D341Med (cell line): ENCODE results near the gene RREB1.

Source experiments
- DNase-seq: peaks from one replicate; pipeline ENCODE4 v3.0.0; 2012; ENCODE audit warnings: low spot score

Gene RREB1

GRCh38 chr6:7088076-7088742 lies 19.6 kb upstream of the RREB1 start:
- DNase-seq, result no peak

GRCh38 chr6:7098993-7099392 lies 8.8 kb upstream of the RREB1 start:
- no peak for DNase-seq

GRCh38 chr6:7100072-7100752 lies 7.5 kb upstream of the RREB1 start:
- no peak for DNase-seq

- DNase-seq, result no peak
Observed at GRCh38 chr6:7100753-7101081, 7.0 kb upstream of the RREB1 start.

- DNase-seq, result no peak
Observed at GRCh38 chr6:7101290-7101689, 6.5 kb upstream of the RREB1 start.

- no peak for DNase-seq
Observed at GRCh38 chr6:7104752-7105151, 3.0 kb upstream of the RREB1 start.

GRCh38 chr6:7106215-7106751 lies 1.5 kb upstream of the RREB1 start:
- no peak for DNase-seq

- peak; percentile 77 for DNase-seq
Observed at GRCh38 chr6:7106752-7107577, 796 bp upstream of the RREB1 start.

GRCh38 chr6:7108196-7108963 lies 619 bp downstream of the RREB1 start:
- peak; percentile 85 for DNase-seq

- peak; percentile 80 for DNase-seq
Observed at GRCh38 chr6:7108964-7109836, 1.4 kb downstream of the RREB1 start.

- DNase-seq, result no peak
Observed at GRCh38 chr6:7110092-7110792, 2.5 kb downstream of the RREB1 start.

- DNase-seq, result no peak
Observed at GRCh38 chr6:7111095-7111690, 3.4 kb downstream of the RREB1 start.

GRCh38 chr6:7112171-7112570 lies 4.4 kb downstream of the RREB1 start:
- no peak for DNase-seq

GRCh38 chr6:7112741-7113313 lies 5.1 kb downstream of the RREB1 start:
- no peak for DNase-seq

- peak; percentile 12 for DNase-seq
Observed at GRCh38 chr6:7114744-7115458, 7.1 kb downstream of the RREB1 start.

- peak; percentile 13 for DNase-seq
Observed at GRCh38 chr6:7115543-7116231, 7.9 kb downstream of the RREB1 start.

GRCh38 chr6:7119272-7119801 lies 11.6 kb downstream of the RREB1 start:
- peak; percentile 34 for DNase-seq

- peak; percentile 12 for DNase-seq
Observed at GRCh38 chr6:7121700-7122241, 14.0 kb downstream of the RREB1 start.
